ENCODE data around the gene NME4. TPM values are rescaled to one million over a fixed set of nuclear protein-coding genes. Genes with fewer than 3 reads are reported as not detected.
"Not testable (repeated sequence)": the region's sequence is repeated elsewhere in the genome, so short reads cannot be mapped to it uniquely, and the experiment has no call there.

The NME4 gene
- total and polyA plus RNA-seq, 3 experiments from 2014 or later = 14.1 to 49.9 (median 15.4) TPM

DNA sequence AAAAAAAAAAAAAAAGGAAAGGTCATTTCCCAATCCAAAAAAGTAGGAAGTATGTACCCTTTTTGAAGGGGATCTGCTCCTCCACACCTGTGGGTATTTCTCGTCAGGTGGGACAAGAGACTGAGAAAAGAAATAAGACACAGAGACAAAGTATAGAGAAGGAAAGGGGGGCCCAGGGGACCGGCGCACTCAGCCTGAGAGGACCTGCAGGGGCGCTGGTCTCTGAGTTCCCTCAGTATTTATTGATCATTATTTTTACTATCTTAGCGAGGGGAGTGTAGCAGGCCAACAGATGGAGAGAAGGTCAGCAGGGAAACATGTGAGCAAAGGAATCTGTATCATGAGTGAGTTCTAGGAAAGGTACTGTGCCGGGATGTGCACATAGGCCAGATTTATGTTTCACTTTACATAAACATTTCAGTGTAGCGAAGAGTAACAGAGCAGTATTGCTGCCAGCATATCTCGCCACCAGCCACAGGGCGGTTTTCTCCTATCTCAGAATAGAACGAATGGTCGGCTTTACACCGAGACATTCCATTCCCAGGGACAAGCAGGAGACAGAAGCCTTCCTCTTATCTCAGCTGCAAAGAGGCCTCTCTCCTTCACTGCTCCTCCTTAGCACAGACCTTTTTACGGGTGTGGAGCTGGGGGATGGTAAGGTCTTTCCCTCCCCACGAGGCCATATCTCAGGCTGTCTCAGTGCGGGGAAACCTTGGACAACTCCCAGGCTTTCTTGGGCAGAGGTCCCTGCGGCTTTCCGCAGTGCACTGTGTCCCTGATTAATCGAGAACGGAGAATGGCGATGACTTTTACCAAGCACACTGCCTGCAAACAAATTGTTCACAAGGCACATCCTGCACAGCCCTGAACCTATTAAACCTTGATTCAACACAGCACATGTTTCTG lies 9.0 kb upstream of the NME4 start:
- H3K27ac Mint-ChIP-seq; H3K4me3 ChIP-seq (ENCODE audit: low read length); H3K36me3 ChIP-seq (ENCODE audit: insufficient read depth, low read length); H3K9me3 Mint-ChIP-seq; CTCF ChIA-PET; H3K36me3 Mint-ChIP-seq; DNase-seq; H3K27me3 Mint-ChIP-seq; POLR2A ChIA-PET; H3K27me3 ChIP-seq (ENCODE audit: insufficient read depth, low read length, poor library complexity, severe bottlenecking); H3K9me3 ChIP-seq (ENCODE audit: low read length): not testable (repeated sequence)
- Histone ChIP-seq H3K27ac (ENCODE audit: low read depth, low read length) (peak overlapping the region; percentile 9), H3K4me1 (ENCODE audit: insufficient read depth, low read length) (peaks cover 16% of the 10 kb centered on the region)
- Mint-ChIP-seq H3K4me3 (peak overlapping the region in 1 of 7 donors; percentile 18), H3K4me1 (peaks cover 19 to 27% (median 20%) of the 10 kb centered on the region in 3 donors)

DNA sequence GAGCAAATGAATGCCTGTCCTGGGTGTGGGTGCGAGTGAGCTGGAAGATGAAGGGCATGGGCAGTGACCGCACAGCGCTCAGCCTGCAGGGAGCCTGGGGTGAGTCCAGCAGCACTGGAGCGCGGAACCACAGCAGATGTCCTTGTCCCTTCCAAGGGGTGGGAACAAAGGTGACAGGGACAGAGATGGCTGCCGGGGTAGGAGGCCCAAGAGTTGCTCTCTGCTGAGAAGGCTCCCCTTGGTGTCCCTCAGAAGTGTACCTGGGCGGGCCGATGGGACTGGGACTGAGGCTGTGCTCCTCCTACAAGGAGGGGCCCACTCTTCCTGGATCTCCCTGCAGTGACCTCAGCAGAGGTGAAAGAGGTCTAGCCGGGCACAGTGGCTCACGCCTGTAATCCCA lies 7.6 kb upstream of the NME4 start:
- H3K27me3 Mint-ChIP-seq = peaks cover 0 to 3% of the 10 kb centered on the region in 2 donors
- ChIA-PET POLR2A (no interaction called here), CTCF (no interaction called here)
- Histone ChIP-seq H3K36me3 (ENCODE audit: insufficient read depth, low read length) (no peaks in the 10 kb centered on the region), H3K4me1 (ENCODE audit: insufficient read depth, low read length) (peaks cover 5% of the 10 kb centered on the region), H3K9me3 (ENCODE audit: low read length) (no peaks in the 10 kb centered on the region), H3K27me3 (ENCODE audit: insufficient read depth, low read length, poor library complexity, severe bottlenecking) (no peaks in the 10 kb centered on the region), H3K27ac (ENCODE audit: low read depth, low read length) (no peak overlapping the region), H3K4me3 (ENCODE audit: low read length) (no peak overlapping the region)
- H3K27ac Mint-ChIP-seq = peak overlapping the region in 1 of 8 donors; percentile 9
- H3K9me3 Mint-ChIP-seq = peaks cover 0 to 8% (median 6%) of the 10 kb centered on the region in 5 donors
- DNase-seq = no peak
- no peak overlapping the region for H3K4me3 Mint-ChIP-seq
- H3K36me3 Mint-ChIP-seq = peaks cover 0 to 3% (median 0%) of the 10 kb centered on the region in 3 donors
- peaks cover 12 to 17% (median 13%) of the 10 kb centered on the region in 3 donors for H3K4me1 Mint-ChIP-seq

- peak; percentile 66 to 87 (median 72) for DNase-seq
- Mint-ChIP-seq H3K9me3 (peaks cover 0 to 8% (median 6%) of the 10 kb centered on the region in 5 donors), H3K27me3 (peaks cover 3 to 8% of the 10 kb centered on the region in 2 donors), H3K4me1 (peaks cover 21 to 27% (median 22%) of the 10 kb centered on the region in 3 donors), H3K4me3 (peak overlapping the region in 5 of 7 donors; percentile 16 to 68 (median 44)), H3K27ac (peak overlapping the region in 7 of 8 donors; percentile 9 to 94 (median 85)), H3K36me3 (peaks cover 0 to 3% (median 0%) of the 10 kb centered on the region in 3 donors)
- no peaks in the 10 kb centered on the region for H3K36me3 ChIP-seq (ENCODE audit: insufficient read depth, low read length)
- H3K27me3 ChIP-seq (ENCODE audit: insufficient read depth, low read length, poor library complexity, severe bottlenecking) = no peaks in the 10 kb centered on the region
- H3K27ac ChIP-seq (ENCODE audit: low read depth, low read length) = no peak overlapping the region
- POLR2A ChIA-PET = interaction anchor here (0.6 kb wide), 1 partner anchor 135 kb away, joined by 3 read pairs; the partner anchor contains the start of gene CAPN15
- peaks cover 12% of the 10 kb centered on the region for H3K4me1 ChIP-seq (ENCODE audit: insufficient read depth, low read length)
- CTCF ChIA-PET = interaction anchor here (0.9 to 2.1 kb wide), 6 partner anchors 9 to 37 kb away, joined by 3 to 11 read pairs (median 6); partner anchors contain the start of genes DECR2 and RAB11FIP3
- no peaks in the 10 kb centered on the region for H3K9me3 ChIP-seq (ENCODE audit: low read length)
- H3K4me3 ChIP-seq (ENCODE audit: low read length) = no peak overlapping the region
These were observed 5.1 kb upstream of the NME4 start for GRCh38 chr16:391885-392335.

DNA sequence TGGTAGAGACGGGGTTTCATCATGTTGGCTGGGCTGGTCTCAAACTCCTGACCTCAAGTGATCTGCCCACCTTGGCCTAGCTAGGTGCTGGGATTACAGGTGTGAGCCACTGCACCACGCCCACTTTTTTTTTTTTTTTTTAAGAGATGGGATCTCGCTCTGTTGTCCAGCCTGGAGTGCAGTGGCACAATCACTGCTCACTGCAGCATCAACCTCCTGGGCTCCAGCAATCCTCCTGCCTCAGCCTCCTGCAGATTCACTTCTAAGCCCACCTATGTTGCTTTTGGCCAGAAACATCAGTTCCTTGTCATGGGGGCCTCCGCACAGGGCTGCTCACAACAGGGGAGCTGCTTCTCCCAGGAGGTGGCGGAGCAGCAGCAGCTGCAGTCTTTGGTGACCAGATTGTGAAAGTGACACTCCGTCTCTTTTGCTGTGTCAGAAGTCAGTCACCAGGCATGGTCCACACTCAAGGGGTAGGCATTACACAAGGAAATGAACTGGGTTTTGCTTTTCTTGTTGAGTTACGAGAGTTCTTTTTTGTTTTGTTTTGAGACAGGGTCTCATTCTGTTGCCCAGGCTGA lies 4.5 kb upstream of the NME4 start:
- Mint-ChIP-seq H3K27me3 (peaks cover 3 to 8% of the 10 kb centered on the region in 2 donors), H3K4me1 (peaks cover 22 to 27% (median 22%) of the 10 kb centered on the region in 3 donors), H3K36me3 (peaks cover 0 to 3% (median 0%) of the 10 kb centered on the region in 3 donors), H3K4me3 (peak overlapping the region in 5 of 7 donors; percentile 25 to 68 (median 46)), H3K9me3 (peaks cover 0 to 8% (median 6%) of the 10 kb centered on the region in 5 donors), H3K27ac (peak overlapping the region in 7 of 8 donors; percentile 9 to 94 (median 85))
- Histone ChIP-seq H3K36me3 (ENCODE audit: insufficient read depth, low read length) (no peaks in the 10 kb centered on the region), H3K27me3 (ENCODE audit: insufficient read depth, low read length, poor library complexity, severe bottlenecking) (no peaks in the 10 kb centered on the region), H3K27ac (ENCODE audit: low read depth, low read length) (no peak overlapping the region), H3K4me3 (ENCODE audit: low read length) (no peak overlapping the region), H3K4me1 (ENCODE audit: insufficient read depth, low read length) (peaks cover 12% of the 10 kb centered on the region), H3K9me3 (ENCODE audit: low read length) (no peaks in the 10 kb centered on the region)
- ChIA-PET CTCF (interaction anchor here (0.8 to 2.1 kb wide), 7 partner anchors 8 to 36 kb away, joined by 3 to 11 read pairs (median 4); partner anchors contain the start of genes DECR2 and RAB11FIP3), POLR2A (no interaction called here)
- DNase-seq = peak in 1 of 5 donors; percentile 32

GRCh38 chr16:396199-396598 lies 800 bp upstream of the NME4 start:
- peaks cover 21% of the 10 kb centered on the region for H3K4me1 ChIP-seq (ENCODE audit: insufficient read depth, low read length)
- Mint-ChIP-seq H3K4me3 (peak overlapping the region; percentile 85 to 95 (median 88)), H3K27me3 (peaks cover 3 to 8% of the 10 kb centered on the region in 2 donors), H3K4me1 (peaks cover 27 to 45% (median 30%) of the 10 kb centered on the region in 3 donors), H3K9me3 (peaks cover 0 to 6% (median 5%) of the 10 kb centered on the region in 5 donors), H3K27ac (peak overlapping the region in 6 of 8 donors; percentile 21 to 97 (median 85)), H3K36me3 (peaks cover 0 to 2% (median 0%) of the 10 kb centered on the region in 3 donors)
- POLR2A ChIA-PET = no interaction called here
- no peaks in the 10 kb centered on the region for H3K9me3 ChIP-seq (ENCODE audit: low read length)
- peak overlapping the region; percentile 39 for H3K4me3 ChIP-seq (ENCODE audit: low read length)
- peak overlapping the region; percentile 70 for H3K27ac ChIP-seq (ENCODE audit: low read depth, low read length)
- no peaks in the 10 kb centered on the region for H3K36me3 ChIP-seq (ENCODE audit: insufficient read depth, low read length)
- no peak for DNase-seq
- CTCF ChIA-PET = no interaction called here
- no peaks in the 10 kb centered on the region for H3K27me3 ChIP-seq (ENCODE audit: insufficient read depth, low read length, poor library complexity, severe bottlenecking)

DNA sequence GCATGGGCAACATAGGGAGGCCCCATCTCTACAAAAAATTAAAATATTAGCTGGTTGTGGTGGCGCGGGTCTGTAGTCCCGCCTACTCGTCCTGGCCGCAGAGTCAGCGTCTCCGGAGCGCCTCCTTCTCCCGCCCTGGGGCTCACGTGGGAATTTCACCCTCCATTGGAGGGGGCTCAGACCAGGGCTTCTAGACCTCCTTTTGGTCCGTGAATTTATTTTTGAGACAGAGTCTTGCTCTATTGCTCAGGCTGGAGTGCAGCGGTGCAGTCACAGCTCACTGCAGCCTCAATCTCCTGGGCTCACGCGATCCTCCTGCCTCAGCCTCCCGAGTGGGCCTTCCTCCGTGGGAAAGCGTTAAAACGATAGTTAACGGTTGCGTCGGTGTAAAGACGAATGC lies 394 bp upstream of the NME4 start:
- H3K9me3 Mint-ChIP-seq = peaks cover 0 to 6% (median 5%) of the 10 kb centered on the region in 5 donors
- peak overlapping the region; percentile 39 for H3K4me3 ChIP-seq (ENCODE audit: low read length)
- H3K4me3 Mint-ChIP-seq = peak overlapping the region; percentile 85 to 95 (median 88)
- ChIA-PET CTCF (no interaction called here), POLR2A (no interaction called here)
- H3K9me3 ChIP-seq (ENCODE audit: low read length) = no peaks in the 10 kb centered on the region
- H3K36me3 Mint-ChIP-seq = peaks cover 0 to 2% (median 0%) of the 10 kb centered on the region in 3 donors
- DNase-seq = no peak
- peaks cover 20% of the 10 kb centered on the region for H3K4me1 ChIP-seq (ENCODE audit: insufficient read depth, low read length)
- H3K27me3 ChIP-seq (ENCODE audit: insufficient read depth, low read length, poor library complexity, severe bottlenecking) = no peaks in the 10 kb centered on the region
- peak overlapping the region; percentile 70 to 97 (median 88) for H3K27ac Mint-ChIP-seq
- peaks cover 3 to 8% of the 10 kb centered on the region in 2 donors for H3K27me3 Mint-ChIP-seq
- H3K27ac ChIP-seq (ENCODE audit: low read depth, low read length) = peak overlapping the region; percentile 70
- no peaks in the 10 kb centered on the region for H3K36me3 ChIP-seq (ENCODE audit: insufficient read depth, low read length)
- H3K4me1 Mint-ChIP-seq = peaks cover 27 to 45% (median 29%) of the 10 kb centered on the region in 3 donors

DNA sequence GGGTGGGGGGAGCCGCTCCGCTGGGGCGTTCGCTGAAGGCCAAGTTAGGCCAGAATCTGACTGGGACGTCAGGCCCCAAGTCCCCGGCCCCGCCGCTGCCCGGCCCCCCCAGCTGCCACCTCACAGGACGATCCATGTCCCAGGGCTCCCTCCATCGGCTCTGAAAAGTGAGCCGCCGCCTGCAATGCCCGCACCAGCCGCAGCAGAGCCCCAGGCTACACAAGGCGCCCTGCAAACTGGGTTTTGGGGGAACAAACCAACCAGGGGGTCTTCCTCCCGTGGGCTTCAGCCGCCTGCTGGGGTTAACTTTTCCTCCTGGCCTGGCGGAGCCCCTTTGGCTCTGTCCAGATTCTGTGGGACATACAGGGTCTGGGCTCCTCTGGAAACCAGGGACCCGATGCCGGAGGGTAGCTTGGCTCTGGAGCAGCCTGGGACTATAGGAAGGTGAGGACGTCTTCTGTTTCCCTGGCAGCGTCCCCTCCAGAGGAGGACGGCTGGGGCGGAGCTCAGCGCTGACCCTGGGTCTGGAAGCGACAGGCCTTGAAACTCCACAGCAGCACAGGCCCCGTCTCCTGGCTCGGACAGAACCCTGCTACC lies 835 bp downstream of the NME4 start:
- no peaks in the 10 kb centered on the region for H3K27me3 ChIP-seq (ENCODE audit: insufficient read depth, low read length, poor library complexity, severe bottlenecking)
- Mint-ChIP-seq H3K4me1 (peaks cover 17 to 32% (median 18%) of the 10 kb centered on the region in 3 donors), H3K27ac (peak overlapping the region in 4 of 8 donors; percentile 63 to 90 (median 80)), H3K36me3 (peaks cover 0 to 2% (median 0%) of the 10 kb centered on the region in 3 donors), H3K4me3 (peak overlapping the region; percentile 36 to 87 (median 75)), H3K9me3 (no peaks in the 10 kb centered on the region), H3K27me3 (peaks cover 3 to 6% of the 10 kb centered on the region in 2 donors)
- CTCF ChIA-PET = no interaction called here
- no peaks in the 10 kb centered on the region for H3K9me3 ChIP-seq (ENCODE audit: low read length)
- POLR2A ChIA-PET = interaction anchor here (1.2 kb wide), 1 partner anchor 15 kb away, joined by 4 read pairs; no protein-coding TSS in a partner anchor
- peaks cover 21% of the 10 kb centered on the region for H3K4me1 ChIP-seq (ENCODE audit: insufficient read depth, low read length)
- peak in 2 of 5 donors; percentile 29 to 60 for DNase-seq
- H3K27ac ChIP-seq (ENCODE audit: low read depth, low read length) = peak overlapping the region; percentile 64
- no peaks in the 10 kb centered on the region for H3K36me3 ChIP-seq (ENCODE audit: insufficient read depth, low read length)
- no peak overlapping the region for H3K4me3 ChIP-seq (ENCODE audit: low read length)
